HG02623 (cell line): ENCODE measurements around the gene CRTC1.

ENCODE experiments used
- ATAC-seq: cut with Tn5 transposase; IDR thresholded peaks from one replicate; pipeline ENCODE4 v1.9.1; 2021; ENCODE audit warnings: moderate library complexity; ENCODE audit not compliant: unreplicated experiment

Gene CRTC1

GRCh38 chr19:18743784-18744418 lies 60.4 kb downstream of the CRTC1 start:
- ATAC-seq, result no peak

- no peak for ATAC-seq
These were observed 61.7 kb downstream of the CRTC1 start for GRCh38 chr19:18745012-18745735.

GRCh38 chr19:18745931-18746330 lies 62.5 kb downstream of the CRTC1 start:
- no peak for ATAC-seq

- no peak for ATAC-seq
These were observed 63.2 kb downstream of the CRTC1 start for GRCh38 chr19:18746401-18747325.

GRCh38 chr19:18749362-18750231 lies 66.1 kb downstream of the CRTC1 start:
- ATAC-seq, result no peak

- no peak for ATAC-seq
These were observed 67.0 kb downstream of the CRTC1 start for GRCh38 chr19:18750295-18750970.

GRCh38 chr19:18751571-18751970 lies 68.1 kb downstream of the CRTC1 start:
- ATAC-seq, result no peak

GRCh38 chr19:18754501-18754900 lies 71.0 kb downstream of the CRTC1 start:
- no peak for ATAC-seq

GRCh38 chr19:18756896-18757295 lies 73.4 kb downstream of the CRTC1 start:
- ATAC-seq, result no peak

- no peak for ATAC-seq
These were observed 76.0 kb downstream of the CRTC1 start for GRCh38 chr19:18759304-18759994.

GRCh38 chr19:18759995-18760426 lies 76.5 kb downstream of the CRTC1 start:
- ATAC-seq, result no peak

- no peak for ATAC-seq
These were observed 77.2 kb downstream of the CRTC1 start for GRCh38 chr19:18760440-18761383.

- no peak for ATAC-seq
These were observed 78.1 kb downstream of the CRTC1 start for GRCh38 chr19:18761531-18762110.

GRCh38 chr19:18762125-18763023 lies 78.9 kb downstream of the CRTC1 start:
- no peak for ATAC-seq

- ATAC-seq, result no peak
These were observed 80.5 kb downstream of the CRTC1 start for GRCh38 chr19:18763674-18764590.

GRCh38 chr19:18764591-18765051 lies 81.1 kb downstream of the CRTC1 start:
- ATAC-seq, result no peak
